ENCODE data around the gene LDLRAD4. TPM values are rescaled to one million over a fixed set of nuclear protein-coding genes. Genes with fewer than 3 reads are reported as not detected.

The LDLRAD4 gene
- total RNA-seq, 1 donor = 0.43 TPM

DNA sequence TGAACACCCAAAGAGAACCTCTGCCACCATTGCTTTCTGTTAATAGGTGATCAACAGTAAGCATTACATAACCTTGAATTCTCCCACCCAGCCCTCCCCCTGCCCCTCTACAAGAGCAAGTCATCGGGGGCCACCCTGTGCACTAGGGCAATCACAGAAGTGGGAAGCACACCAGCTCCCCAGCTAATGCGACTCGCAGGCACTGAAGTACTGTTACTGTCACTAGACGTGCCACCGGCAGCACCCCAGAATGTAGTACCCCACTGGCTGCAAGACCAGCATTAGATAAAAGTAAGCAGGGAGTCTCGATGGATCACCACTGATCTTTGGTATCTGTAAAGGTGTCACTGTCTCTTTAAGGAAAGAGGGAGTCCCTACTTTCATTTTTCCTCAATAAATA lies 340.2 kb downstream of the LDLRAD4 start:
- no peak for DNase-seq (ENCODE audit: low read depth)
- TF ChIP-seq, protein P1, sequence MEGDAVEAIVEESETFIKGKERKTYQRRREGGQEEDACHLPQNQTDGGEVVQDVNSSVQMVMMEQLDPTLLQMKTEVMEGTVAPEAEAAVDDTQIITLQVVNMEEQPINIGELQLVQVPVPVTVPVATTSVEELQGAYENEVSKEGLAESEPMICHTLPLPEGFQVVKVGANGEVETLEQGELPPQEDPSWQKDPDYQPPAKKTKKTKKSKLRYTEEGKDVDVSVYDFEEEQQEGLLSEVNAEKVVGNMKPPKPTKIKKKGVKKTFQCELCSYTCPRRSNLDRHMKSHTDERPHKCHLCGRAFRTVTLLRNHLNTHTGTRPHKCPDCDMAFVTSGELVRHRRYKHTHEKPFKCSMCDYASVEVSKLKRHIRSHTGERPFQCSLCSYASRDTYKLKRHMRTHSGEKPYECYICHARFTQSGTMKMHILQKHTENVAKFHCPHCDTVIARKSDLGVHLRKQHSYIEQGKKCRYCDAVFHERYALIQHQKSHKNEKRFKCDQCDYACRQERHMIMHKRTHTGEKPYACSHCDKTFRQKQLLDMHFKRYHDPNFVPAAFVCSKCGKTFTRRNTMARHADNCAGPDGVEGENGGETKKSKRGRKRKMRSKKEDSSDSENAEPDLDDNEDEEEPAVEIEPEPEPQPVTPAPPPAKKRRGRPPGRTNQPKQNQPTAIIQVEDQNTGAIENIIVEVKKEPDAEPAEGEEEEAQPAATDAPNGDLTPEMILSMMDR (IDR thresholded peaks at IDR 0.05; ENCODE audit: insufficient read depth, low read depth, low read length) = no peak
- H3K4me3 ChIP-seq (ENCODE audit: low read depth, low read length) = no peak overlapping the region

DNA sequence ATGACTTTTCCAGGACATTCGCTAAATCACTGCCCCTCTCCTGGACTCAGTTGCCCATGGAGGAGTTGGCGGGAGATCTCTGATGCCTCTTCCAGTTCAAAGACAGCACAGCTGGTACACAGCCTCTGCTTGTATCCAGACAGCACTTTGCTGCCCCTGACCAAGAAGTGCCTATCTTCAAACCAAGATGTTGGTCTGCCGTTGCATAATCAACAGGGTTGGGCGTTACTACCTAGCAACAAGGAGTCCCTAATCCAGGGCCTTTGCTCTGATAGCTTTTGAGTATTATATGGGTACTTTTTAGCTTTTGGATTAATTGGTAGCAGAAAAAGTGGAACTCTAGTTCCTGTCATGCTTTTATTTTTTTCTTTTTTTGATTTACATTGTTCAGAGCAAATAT lies 341.2 kb downstream of the LDLRAD4 start:
- no peak overlapping the region for H3K4me3 ChIP-seq (ENCODE audit: low read depth, low read length)
- TF ChIP-seq, protein P1 (IDR thresholded peaks at IDR 0.05; ENCODE audit: insufficient read depth, low read depth, low read length) = no peak
- DNase-seq (ENCODE audit: low read depth) = no peak

DNA sequence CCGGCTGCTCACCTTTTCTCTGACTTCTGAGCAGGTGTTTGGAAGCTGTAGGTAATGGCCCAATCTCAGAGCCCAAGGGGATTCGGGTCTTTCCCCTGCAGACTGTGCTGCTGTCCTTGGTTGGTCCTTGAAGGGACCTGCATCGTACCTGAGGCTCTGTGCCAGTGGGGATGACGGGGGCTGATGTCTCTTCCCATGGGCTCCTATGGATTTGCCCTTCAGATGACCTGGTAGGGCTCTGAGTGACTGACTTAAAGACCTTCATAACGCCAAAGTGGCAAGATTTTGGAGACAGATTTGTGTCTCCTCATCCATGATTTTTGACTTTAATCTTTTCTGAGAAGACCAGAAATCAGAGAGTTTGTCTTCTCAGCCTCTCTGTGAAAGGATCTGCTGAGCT lies 341.7 kb downstream of the LDLRAD4 start:
- TF ChIP-seq, protein P1 (IDR thresholded peaks at IDR 0.05; ENCODE audit: insufficient read depth, low read depth, low read length) = no peak
- DNase-seq (ENCODE audit: low read depth) = no peak

DNA sequence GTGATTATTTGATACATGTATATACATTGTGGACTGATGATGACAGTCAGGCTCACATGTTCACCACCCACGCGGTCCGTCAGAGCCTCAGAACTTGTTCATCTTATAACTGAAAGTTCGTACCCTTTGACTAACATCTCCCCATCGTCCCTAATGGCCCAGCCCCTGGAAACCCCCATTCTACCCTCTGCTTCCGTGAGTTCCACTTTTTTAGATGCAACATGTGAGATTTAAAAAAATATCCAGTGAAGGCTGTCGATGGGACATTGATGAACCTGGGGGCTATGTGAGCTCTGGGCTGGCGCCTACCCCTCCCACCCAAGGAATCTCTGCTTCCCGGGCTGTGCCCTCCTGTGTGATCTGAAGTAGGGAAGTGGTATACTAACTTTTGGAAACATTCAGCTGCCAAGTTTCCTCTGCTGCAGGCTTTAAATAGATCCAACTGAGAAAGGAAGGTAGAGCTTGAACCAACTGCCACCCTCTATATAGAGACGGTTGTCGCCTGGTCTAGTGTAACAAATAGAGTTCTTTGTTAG lies 344.0 kb downstream of the LDLRAD4 start:
- DNase-seq (ENCODE audit: low read depth) = no peak
- TF ChIP-seq, protein P1 (IDR thresholded peaks at IDR 0.05; ENCODE audit: insufficient read depth, low read depth, low read length) = no peak
- H3K4me3 ChIP-seq (ENCODE audit: low read depth, low read length) = no peak overlapping the region

More for the DNA sequence above, 341.7 kb downstream of the LDLRAD4 start:
- no peak overlapping the region for H3K4me3 ChIP-seq (ENCODE audit: low read depth, low read length)

DNA sequence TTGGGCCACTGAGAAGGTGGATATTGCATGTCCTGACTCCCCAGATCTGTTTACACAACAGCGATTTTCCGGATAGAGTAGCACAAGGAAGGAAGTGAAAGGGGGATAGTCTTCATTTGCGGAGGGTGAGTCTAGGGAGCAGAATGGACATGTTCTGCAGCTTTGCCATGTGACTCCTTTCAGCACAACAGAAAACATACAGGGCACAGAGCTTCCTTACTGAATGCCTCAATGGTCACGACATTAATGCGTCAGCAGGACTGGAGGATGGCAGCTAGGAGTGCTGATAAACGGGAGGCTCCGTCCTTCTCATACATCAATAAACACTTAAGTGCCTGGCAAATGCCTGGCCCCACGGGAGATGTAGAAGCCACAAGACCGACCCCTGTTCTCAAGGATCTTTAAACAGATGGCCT lies 344.8 kb downstream of the LDLRAD4 start:
- no peak overlapping the region for H3K4me3 ChIP-seq (ENCODE audit: low read depth, low read length)
- DNase-seq (ENCODE audit: low read depth) = no peak
- TF ChIP-seq, protein P1 (IDR thresholded peaks at IDR 0.05; ENCODE audit: insufficient read depth, low read depth, low read length) = no peak

DNA sequence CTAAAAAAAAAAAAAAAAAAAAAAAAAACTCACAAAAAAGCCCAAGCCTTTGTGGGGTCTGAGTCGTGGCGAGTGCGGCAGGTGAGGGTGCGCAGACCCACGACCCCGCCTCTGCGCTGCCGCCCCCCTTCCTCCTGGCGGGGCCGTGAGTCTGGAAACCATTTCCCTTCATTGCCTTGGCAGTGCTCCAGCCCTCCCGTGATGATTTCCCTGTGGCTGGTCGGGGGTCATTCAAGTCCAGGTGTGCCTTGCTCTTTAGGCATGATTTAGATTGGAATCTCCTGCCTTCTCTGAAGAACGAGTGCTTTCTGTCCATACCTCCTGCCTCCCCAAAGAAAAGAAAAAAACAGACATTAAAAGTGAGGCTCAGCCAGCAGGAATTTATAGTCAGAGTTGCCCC lies 346.0 kb downstream of the LDLRAD4 start:
- no peak for DNase-seq (ENCODE audit: low read depth)
- no peak overlapping the region for H3K4me3 ChIP-seq (ENCODE audit: low read depth, low read length)
- TF ChIP-seq, protein P1 (IDR thresholded peaks at IDR 0.05; ENCODE audit: insufficient read depth, low read depth, low read length) = no peak

DNA sequence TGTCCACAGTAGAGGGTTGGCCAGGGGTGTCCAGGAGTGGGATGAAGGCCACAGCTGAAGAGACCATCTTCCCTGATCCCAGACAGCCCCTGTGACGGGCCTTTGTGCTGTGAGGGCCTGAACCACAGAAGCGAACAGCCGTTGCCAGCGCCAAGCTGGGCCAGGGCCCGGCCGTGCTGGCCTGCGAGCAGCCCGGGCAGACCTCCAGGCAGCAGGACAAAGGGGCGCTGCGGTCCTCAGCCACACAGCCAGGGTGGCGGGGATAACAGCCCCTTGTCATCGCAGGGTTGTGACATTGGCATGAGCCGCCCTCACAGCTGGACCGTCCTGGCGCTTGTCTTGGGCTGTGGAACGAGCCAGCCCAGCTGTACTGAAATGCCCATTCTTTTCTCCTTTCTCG lies 346.7 kb downstream of the LDLRAD4 start:
- no peak overlapping the region for H3K4me3 ChIP-seq (ENCODE audit: low read depth, low read length)
- DNase-seq (ENCODE audit: low read depth) = no peak
- TF ChIP-seq, protein P1 (IDR thresholded peaks at IDR 0.05; ENCODE audit: insufficient read depth, low read depth, low read length) = no peak

Data from fibroblast of villous mesenchyme (primary cell).